Measurements from ENCODE around the gene SUPT6H.

The SUPT6H gene

DNA sequence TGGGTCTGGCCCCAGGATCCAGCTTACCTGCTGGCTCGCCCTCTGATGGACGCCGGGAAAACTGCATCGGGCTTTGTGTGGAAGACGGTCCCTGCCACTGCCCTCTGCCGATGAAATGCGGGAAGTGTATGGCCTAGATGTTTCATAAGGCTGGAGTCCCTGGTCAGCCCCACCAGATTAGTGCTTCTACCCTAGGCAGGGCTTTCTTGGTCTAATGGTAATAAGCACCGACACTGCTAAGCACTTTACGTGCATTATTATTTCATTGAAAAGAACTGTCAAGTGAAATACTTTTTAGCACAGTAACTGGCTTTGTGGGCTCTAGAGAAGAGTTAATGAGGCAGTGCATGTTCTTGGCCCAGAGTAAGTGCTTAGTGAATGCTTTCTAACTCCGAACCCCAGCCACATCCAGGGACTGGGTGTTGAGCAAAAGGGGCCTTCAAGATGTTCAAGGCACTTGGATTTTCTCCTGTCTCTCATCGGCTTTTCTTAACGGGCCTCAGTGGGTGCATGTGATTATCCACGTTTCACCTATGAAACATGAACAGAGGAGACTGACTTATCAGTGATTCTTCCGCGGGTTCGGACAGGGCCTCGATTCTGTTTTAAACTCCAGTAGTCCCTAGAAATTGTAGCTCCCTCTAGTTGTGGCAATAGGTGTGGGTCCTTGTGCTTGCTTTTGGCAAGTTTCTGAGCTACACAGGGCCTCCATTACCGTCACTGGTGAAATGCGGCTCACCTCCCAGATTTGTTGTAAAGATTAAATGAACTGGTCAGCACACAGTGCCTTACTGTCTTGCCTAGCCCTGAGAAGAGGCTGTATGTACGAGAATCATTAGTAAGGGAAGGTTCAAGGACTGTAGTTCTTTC, 88.4 kb downstream of the SUPT6H start (continued):
- TF ChIP-seq GLIS2 (tag by site-specific recombination; IDR thresholded peaks at IDR 0.05) = no peak
- TF ChIP-seq, protein P1, sequence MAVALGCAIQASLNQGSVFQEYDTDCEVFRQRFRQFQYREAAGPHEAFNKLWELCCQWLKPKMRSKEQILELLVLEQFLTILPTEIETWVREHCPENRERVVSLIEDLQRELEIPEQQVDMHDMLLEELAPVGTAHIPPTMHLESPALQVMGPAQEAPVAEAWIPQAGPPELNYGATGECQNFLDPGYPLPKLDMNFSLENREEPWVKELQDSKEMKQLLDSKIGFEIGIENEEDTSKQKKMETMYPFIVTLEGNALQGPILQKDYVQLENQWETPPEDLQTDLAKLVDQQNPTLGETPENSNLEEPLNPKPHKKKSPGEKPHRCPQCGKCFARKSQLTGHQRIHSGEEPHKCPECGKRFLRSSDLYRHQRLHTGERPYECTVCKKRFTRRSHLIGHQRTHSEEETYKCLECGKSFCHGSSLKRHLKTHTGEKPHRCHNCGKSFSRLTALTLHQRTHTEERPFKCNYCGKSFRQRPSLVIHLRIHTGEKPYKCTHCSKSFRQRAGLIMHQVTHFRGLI (tag by site-specific recombination; IDR thresholded peaks at IDR 0.05) = peak; percentile 92
- peak; percentile 61; the same call in 1 of the 2 replicates for TF ChIP-seq ZNF2 (tag by site-specific recombination; IDR thresholded peaks at IDR 0.05)
- no peak for TF ChIP-seq ZNF549 (tag by site-specific recombination; IDR thresholded peaks at IDR 0.05)

DNA sequence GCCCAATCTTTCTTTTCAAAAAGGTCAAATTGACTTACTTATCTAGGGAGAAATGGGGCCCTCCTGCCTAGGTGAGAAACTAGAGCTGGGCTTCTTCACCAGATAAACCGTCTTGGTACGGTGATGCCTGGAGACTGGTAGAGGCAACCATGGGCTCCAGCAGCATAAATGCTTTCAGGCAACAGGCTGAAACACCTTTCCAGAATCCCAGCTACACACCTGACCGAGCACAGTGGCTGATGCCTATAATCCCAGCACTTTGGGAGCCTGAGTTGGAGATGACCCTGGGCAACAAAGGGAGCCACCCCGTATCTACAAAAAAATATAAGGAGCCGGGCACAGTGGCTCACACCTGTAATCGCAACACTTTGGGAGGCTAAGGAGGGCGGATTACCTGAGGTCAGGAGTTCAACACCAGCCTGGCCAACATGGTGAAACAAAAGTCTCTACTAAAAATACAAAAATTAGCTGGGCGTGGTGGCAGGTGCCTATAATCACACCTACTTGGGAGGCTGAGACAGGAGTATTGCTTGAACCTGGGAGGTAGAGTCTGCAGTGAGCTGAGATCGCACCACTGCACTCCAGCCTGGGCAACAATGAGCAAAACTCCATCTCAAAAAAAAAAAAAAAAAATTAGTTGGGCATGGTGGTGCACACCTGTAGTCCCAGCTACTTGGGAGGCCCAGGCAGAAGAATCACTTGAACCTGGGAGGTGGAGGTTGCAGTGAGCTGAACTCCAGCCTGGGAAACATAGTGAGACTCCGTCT, 89.8 kb downstream of the SUPT6H start:
- TF ChIP-seq ZNF596 (tag by site-specific recombination; IDR thresholded peaks at IDR 0.05) (no peak), ZNF155 (tag by site-specific recombination; IDR thresholded peaks at IDR 0.05) (no peak), OVOL3 (tag by site-specific recombination; IDR thresholded peaks at IDR 0.05) (no peak), ZFP69B (tag by site-specific recombination; IDR thresholded peaks at IDR 0.05) (no peak), ZNF658 (tag by site-specific recombination; IDR thresholded peaks at IDR 0.05) (no peak), HOXC10 (CRISPR knock-in tag; IDR thresholded peaks at IDR 0.05) (no peak)
- no peaks in the 10 kb centered on the region for H3K9me3 ChIP-seq (ENCODE audit: control insufficient read depth, insufficient read depth, low read depth, low read length)
- ChIA-PET POLR2A (interaction anchor here (0.6 to 14.1 kb wide), 9 partner anchors 10 to 198 kb away, joined by 3 to 448 read pairs (median 5); partner anchors contain the start of genes NEK8 and TLCD1), CTCF (interaction anchor here (0.6 to 16.7 kb wide), 14 partner anchors 9 to 983 kb away, joined by 3 to 445 read pairs (median 4); partner anchors contain the start of genes DHRS13, NEK8, PHF12 and RPL23A)
- peaks cover 7 to 55% of the 10 kb centered on the region in 2 experiments; a peak in 2 of 3 replicates for H3K36me3 ChIP-seq (ENCODE audit: control insufficient read depth in 2 of 2, insufficient read depth in 1 of 2, low read length in 2 of 2)
- H3K4me1 ChIP-seq (ENCODE audit: control insufficient read depth, insufficient read depth, low read length) = 0 out of 2 replicates have a peak, but pooled peaks cover under 1% of the 10 kb centered on the region
- no peak overlapping the region for H3K27ac ChIP-seq (ENCODE audit: extremely low read depth, low read depth, low read length)
- no peak overlapping the region for H3K4me3 ChIP-seq (ENCODE audit: low read depth, low read length)
